CD8-positive, alpha-beta memory T cell (primary cell): ENCODE results near the gene CORO7. TPM values are rescaled to one million over a fixed set of nuclear protein-coding genes. Genes with fewer than 3 reads are reported as not detected.

Experiments
- CTCF ChIA-PET: fragments of 350-600 bp; sonication (Branson Sonifier 250); formaldehyde crosslinking; loops from one replicate; lab custom pipeline; 2021; ENCODE audit warnings: antibody characterized with exemption; lab: Charles Lee
- POLR2A ChIA-PET: fragments of 350-600 bp; sonication (Branson Sonifier 250); formaldehyde crosslinking; loops from one replicate; lab custom pipeline; 2021; ENCODE audit warnings: antibody characterized with exemption; lab: Charles Lee
- DNase-seq, 5 donors: peaks; one replicate each; pipeline versions ENCODE4 v3.0.0 to v3.0.0-alpha.2; 2020 to 2022; ENCODE audit warnings: mixed read lengths in 1 of 5
- H3K27ac ChIP-seq: one replicate; pipeline ENCODE4 v1.7.0; 2013; ENCODE audit warnings: low read depth, mild to moderate bottlenecking, low read length, moderate library complexity
- H3K27me3 ChIP-seq: 2 replicates; pipeline ENCODE4 v1.7.0; 2013; ENCODE audit warnings: low read length, mild to moderate bottlenecking; ENCODE audit not compliant: insufficient read depth, poor library complexity, severe bottlenecking
- H3K36me3 ChIP-seq: 2 replicates; pipeline ENCODE4 v1.7.0; 2013; ENCODE audit warnings: mild to moderate bottlenecking, low read length, moderate library complexity; ENCODE audit not compliant: insufficient read depth
- H3K4me1 ChIP-seq: 2 replicates; pipeline ENCODE4 v1.7.0; 2013; ENCODE audit warnings: mild to moderate bottlenecking, low read length, moderate library complexity; ENCODE audit not compliant: insufficient read depth
- H3K4me3 ChIP-seq: 2 replicates; pipeline ENCODE4 v1.7.0; 2013; ENCODE audit warnings: mild to moderate bottlenecking, low read length
- H3K9me3 ChIP-seq: 2 replicates; pipeline ENCODE4 v1.7.0; 2013; ENCODE audit warnings: mild to moderate bottlenecking, low read length
- H3K27ac Mint-ChIP-seq, 8 donors: one replicate each; pipeline ENCODE4 v1.8.0; 2020 to 2021; ENCODE audit warnings: mixed read lengths in 8 of 8, mild to moderate bottlenecking in 6 of 8, inconsistent platforms in 3 of 8, moderate library complexity in 3 of 8
- H3K27me3 Mint-ChIP-seq, 2 donors: one replicate each; pipeline ENCODE4 v1.8.0; 2020 to 2021; ENCODE audit warnings: mixed read lengths in 2 of 2, mild to moderate bottlenecking in 1 of 2, moderate library complexity in 1 of 2
- H3K36me3 Mint-ChIP-seq, 3 donors: one replicate each; pipeline ENCODE4 v1.8.0; 2020 to 2021; ENCODE audit warnings: mixed read lengths in 3 of 3, inconsistent platforms in 1 of 3, mild to moderate bottlenecking in 1 of 3
- H3K4me1 Mint-ChIP-seq, 3 donors: one replicate each; pipeline ENCODE4 v1.8.0; 2020 to 2021; ENCODE audit warnings: mixed read lengths in 3 of 3, inconsistent platforms in 1 of 3, mild to moderate bottlenecking in 1 of 3
- H3K4me3 Mint-ChIP-seq, 7 donors: one replicate each; pipeline ENCODE4 v1.8.0; 2020 to 2021; ENCODE audit warnings: mixed read lengths in 7 of 7, mild to moderate bottlenecking in 6 of 7, moderate library complexity in 4 of 7, inconsistent platforms in 2 of 7
- H3K9me3 Mint-ChIP-seq, 5 donors: one replicate each; pipeline ENCODE4 v1.8.0; 2020 to 2022; ENCODE audit warnings: mixed read lengths in 5 of 5, mild to moderate bottlenecking in 3 of 5, moderate library complexity in 2 of 5, inconsistent platforms in 1 of 5
- polyA plus RNA-seq: library from polyadenylated mRNA; unstranded; fragments of 300-500 nt; fragmentation: Illumina TruSeq; gene quantifications from one replicate; pipeline ENCODE4 v1.2.3, GENCODE V29; 2021
- total RNA-seq, 2 experiments: library from RNA; stranded (reverse); gene quantifications; one replicate each; pipeline ENCODE4 v1.2.3, GENCODE V29; 2021

CORO7 gene
- total and polyA plus RNA-seq, 3 experiments from 2014 or later = 92.0 to 129 (median 96.3) TPM

DNA sequence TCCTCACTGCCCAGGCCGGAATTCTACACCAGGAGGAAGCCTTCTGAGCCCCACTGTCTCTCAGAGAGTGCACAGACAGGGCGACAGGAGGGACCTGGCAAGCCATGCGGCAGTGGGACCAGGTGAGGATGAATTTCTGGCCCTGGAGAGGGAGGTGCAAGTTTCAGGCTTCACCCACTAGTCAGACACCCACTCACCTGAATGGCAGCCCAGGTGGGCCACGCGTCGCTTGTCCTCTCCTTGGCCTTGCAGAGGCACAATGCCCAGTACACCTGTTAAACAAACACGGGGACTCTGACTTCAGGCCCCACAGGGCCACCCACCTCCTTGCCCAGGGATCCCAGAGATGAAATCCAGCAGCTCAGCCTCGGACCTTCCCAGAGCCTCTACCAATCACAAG is 4.2 kb downstream of the CORO7 start:
- Histone ChIP-seq H3K27me3 (no peaks in the 10 kb centered on the region), H3K36me3 (peaks cover 59% of the 10 kb centered on the region), H3K9me3 (no peaks in the 10 kb centered on the region), H3K27ac (no peak overlapping the region), H3K4me3 (no peak overlapping the region), H3K4me1 (peaks cover 47% of the 10 kb centered on the region)
- H3K4me1 Mint-ChIP-seq = peaks cover 40 to 60% (median 55%) of the 10 kb centered on the region in 3 donors
- ChIA-PET CTCF (interaction anchor here (1.1 to 5.8 kb wide), 3 partner anchors 9 to 136 kb away, joined by 3 to 34 read pairs (median 3); no protein-coding TSS in a partner anchor), POLR2A (no interaction called here)
- peak overlapping the region; percentile 66 to 98 (median 78) for H3K27ac Mint-ChIP-seq
- H3K36me3 Mint-ChIP-seq = peaks cover 0 to 73% (median 0%) of the 10 kb centered on the region in 3 donors
- peak overlapping the region in 5 of 7 donors; percentile 10 to 37 (median 17) for H3K4me3 Mint-ChIP-seq
- peak in 1 of 5 donors; percentile 10 for DNase-seq
- peaks cover 0 to 2% of the 10 kb centered on the region in 2 donors for H3K27me3 Mint-ChIP-seq
- H3K9me3 Mint-ChIP-seq = no peaks in the 10 kb centered on the region

- Mint-ChIP-seq H3K4me3 (no peak overlapping the region), H3K27me3 (peaks cover 0 to 2% of the 10 kb centered on the region in 2 donors), H3K27ac (peak overlapping the region in 4 of 8 donors; percentile 38 to 89 (median 72)), H3K9me3 (no peaks in the 10 kb centered on the region), H3K4me1 (peaks cover 37 to 57% (median 51%) of the 10 kb centered on the region in 3 donors), H3K36me3 (peaks cover 0 to 76% (median 0%) of the 10 kb centered on the region in 3 donors)
- no peaks in the 10 kb centered on the region for H3K27me3 ChIP-seq
- H3K36me3 ChIP-seq = peaks cover 61% of the 10 kb centered on the region
- no peak overlapping the region for H3K4me3 ChIP-seq
- ChIA-PET POLR2A (no interaction called here), CTCF (interaction anchor here (1.1 to 5.8 kb wide), 2 partner anchors 9 to 34 kb away, joined by 3 to 34 read pairs; no protein-coding TSS in a partner anchor)
- no peak overlapping the region for H3K27ac ChIP-seq
- H3K9me3 ChIP-seq = no peaks in the 10 kb centered on the region
- no peak for DNase-seq
- peaks cover 43% of the 10 kb centered on the region for H3K4me1 ChIP-seq
Measured at GRCh38 chr16:4411684-4412083, 4.7 kb downstream of the CORO7 start.

DNA sequence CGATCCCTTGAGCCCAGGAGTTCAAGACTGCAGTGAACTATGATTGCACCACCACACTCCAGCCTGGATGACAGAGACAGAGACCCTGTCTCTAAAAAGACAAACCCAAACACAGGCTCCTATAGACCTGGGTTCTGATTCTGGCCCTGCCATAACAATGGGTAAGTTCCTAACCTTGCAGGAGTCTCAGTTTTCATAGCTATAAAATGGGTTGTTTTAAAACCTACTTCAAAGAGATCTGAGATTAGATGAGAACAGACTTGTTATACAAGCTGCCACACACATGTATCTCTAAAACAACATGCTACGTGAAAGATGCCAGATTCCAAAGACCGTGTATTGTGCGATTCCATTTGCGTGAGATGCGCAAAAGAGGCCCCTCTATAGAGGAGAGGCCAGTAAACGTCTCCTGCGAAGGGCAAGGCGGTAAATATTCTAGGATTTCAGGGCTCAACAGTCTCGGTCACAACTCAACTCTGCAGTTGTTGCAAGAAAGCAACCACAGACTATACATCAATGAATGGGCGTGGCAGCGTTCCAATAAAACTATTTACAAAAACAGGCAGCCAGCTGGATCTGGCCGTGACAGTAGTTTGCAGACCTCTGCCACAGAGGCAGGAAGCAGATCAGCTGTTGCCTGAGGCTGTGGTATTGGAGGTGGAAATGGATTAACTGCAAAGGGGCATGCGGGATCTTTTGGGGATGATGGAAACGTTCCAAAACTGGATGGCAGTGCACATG is 5.9 kb downstream of the CORO7 start:
- DNase-seq = peak in 1 of 5 donors; percentile 19
- H3K27ac Mint-ChIP-seq = peak overlapping the region; percentile 38 to 89 (median 70)
- ChIA-PET CTCF (interaction anchor here (1.2 to 5.8 kb wide), 2 partner anchors 8 to 66 kb away, joined by 4 to 34 read pairs; partner anchors contain the start of gene HMOX2), POLR2A (no interaction called here)
- Histone ChIP-seq H3K27ac (no peak overlapping the region), H3K9me3 (no peaks in the 10 kb centered on the region), H3K4me3 (no peak overlapping the region), H3K27me3 (no peaks in the 10 kb centered on the region), H3K4me1 (peaks cover 43% of the 10 kb centered on the region), H3K36me3 (peaks cover 72% of the 10 kb centered on the region)
- peaks cover 0 to 85% (median 0%) of the 10 kb centered on the region in 3 donors for H3K36me3 Mint-ChIP-seq
- H3K4me3 Mint-ChIP-seq = peak overlapping the region in 4 of 7 donors; percentile 14 to 53 (median 33)
- no peaks in the 10 kb centered on the region for H3K9me3 Mint-ChIP-seq
- H3K4me1 Mint-ChIP-seq = peaks cover 37 to 57% (median 52%) of the 10 kb centered on the region in 3 donors
- H3K27me3 Mint-ChIP-seq = peaks cover 0 to 2% of the 10 kb centered on the region in 2 donors

- peak overlapping the region in 4 of 8 donors; percentile 29 to 89 (median 70) for H3K27ac Mint-ChIP-seq
- H3K36me3 ChIP-seq = peaks cover 84% of the 10 kb centered on the region
- H3K9me3 Mint-ChIP-seq = peaks cover 0 to 5% (median 0%) of the 10 kb centered on the region in 5 donors
- no peak overlapping the region for H3K4me3 ChIP-seq
- H3K36me3 Mint-ChIP-seq = peaks cover 0 to 89% (median 6%) of the 10 kb centered on the region in 3 donors
- H3K4me3 Mint-ChIP-seq = no peak overlapping the region
- H3K9me3 ChIP-seq = no peaks in the 10 kb centered on the region
- peaks cover 0 to 5% of the 10 kb centered on the region in 2 donors for H3K27me3 Mint-ChIP-seq
- H3K27ac ChIP-seq = no peak overlapping the region
- ChIA-PET CTCF (no interaction called here), POLR2A (no interaction called here)
- peak in 1 of 5 donors; percentile 21 for DNase-seq
- peaks cover 29 to 51% (median 45%) of the 10 kb centered on the region in 3 donors for H3K4me1 Mint-ChIP-seq
- H3K27me3 ChIP-seq = no peaks in the 10 kb centered on the region
- peaks cover 31% of the 10 kb centered on the region for H3K4me1 ChIP-seq
Measured at GRCh38 chr16:4409081-4409932, 7.1 kb downstream of the CORO7 start.

DNA sequence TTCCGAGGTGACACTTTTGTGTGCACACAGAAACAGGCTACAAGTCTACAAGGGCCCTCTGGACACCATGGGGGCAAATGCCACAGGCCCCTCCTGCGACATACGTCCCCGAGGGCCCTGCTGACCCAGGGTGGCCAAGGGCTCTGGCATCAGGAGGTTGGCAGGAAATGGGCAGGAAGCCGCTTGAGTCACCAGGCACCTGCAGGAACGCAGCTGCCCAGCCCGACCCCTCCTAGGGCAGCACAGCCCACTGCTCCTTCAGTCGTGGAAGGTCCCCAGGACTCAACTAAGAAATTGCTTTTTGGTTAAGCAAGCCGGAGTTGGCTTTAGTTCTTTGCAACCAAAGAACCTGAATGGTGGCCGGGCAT is 8.1 kb downstream of the CORO7 start:
- CTCF ChIA-PET = no interaction called here
- Mint-ChIP-seq H3K9me3 (peaks cover 0 to 5% (median 0%) of the 10 kb centered on the region in 5 donors), H3K27ac (peak overlapping the region in 1 of 8 donors; percentile 89), H3K36me3 (peaks cover 0 to 93% (median 7%) of the 10 kb centered on the region in 3 donors), H3K4me1 (peaks cover 25 to 46% (median 40%) of the 10 kb centered on the region in 3 donors), H3K4me3 (peak overlapping the region in 1 of 7 donors; percentile 32), H3K27me3 (peaks cover 0 to 3% of the 10 kb centered on the region in 2 donors)
- peaks cover 93% of the 10 kb centered on the region for H3K36me3 ChIP-seq
- no peak overlapping the region for H3K4me3 ChIP-seq
- H3K4me1 ChIP-seq = peaks cover 21% of the 10 kb centered on the region
- H3K9me3 ChIP-seq = no peaks in the 10 kb centered on the region
- peak in 1 of 5 donors; percentile 13 for DNase-seq
- H3K27ac ChIP-seq = no peak overlapping the region
- POLR2A ChIA-PET = no interaction called here
- H3K27me3 ChIP-seq = no peaks in the 10 kb centered on the region

DNA sequence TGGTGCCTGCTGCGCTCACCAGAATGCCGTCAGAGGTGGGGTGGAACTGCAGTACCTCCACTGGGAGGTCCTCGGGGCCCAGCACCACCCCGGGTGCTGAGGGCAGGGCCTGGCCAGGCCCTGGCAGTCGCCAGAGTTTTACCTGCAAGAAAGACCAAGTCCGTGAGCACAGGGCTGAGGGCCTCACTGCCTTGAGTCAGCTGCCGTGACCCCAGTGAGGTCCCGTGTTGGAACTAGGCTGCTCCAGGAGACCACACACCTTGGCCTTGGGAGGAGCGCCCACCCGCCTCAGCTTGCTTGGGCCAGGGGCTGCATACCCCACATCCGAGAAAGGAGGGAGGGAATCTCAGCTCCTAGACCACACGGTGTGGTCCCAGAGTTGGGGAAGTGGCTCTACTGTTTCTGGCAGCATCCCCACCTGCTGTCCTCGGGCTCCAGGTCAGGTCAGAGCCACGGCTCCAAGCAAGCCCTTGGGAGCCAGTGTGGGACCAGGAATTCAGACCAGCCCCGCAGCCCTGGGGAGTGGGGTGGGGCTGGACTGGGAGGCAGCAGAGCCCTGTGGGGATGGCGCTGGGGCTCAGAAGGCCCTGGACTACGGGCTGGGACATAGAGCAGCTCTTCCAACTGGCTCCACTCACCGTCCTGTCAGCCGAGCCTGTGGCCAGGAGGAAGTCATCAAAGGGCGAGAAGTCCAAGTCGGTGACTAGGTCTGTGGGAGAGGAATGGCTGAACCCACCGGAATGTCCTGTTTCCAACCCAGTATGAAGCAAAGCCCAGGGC is 8.7 kb downstream of the CORO7 start:
- peaks cover 93% of the 10 kb centered on the region for H3K36me3 ChIP-seq
- Mint-ChIP-seq H3K4me1 (peaks cover 21 to 44% (median 34%) of the 10 kb centered on the region in 3 donors), H3K9me3 (peaks cover 0 to 5% (median 0%) of the 10 kb centered on the region in 5 donors), H3K4me3 (peak overlapping the region in 1 of 7 donors; percentile 32), H3K27me3 (peaks cover 0 to 5% of the 10 kb centered on the region in 2 donors), H3K27ac (peak overlapping the region in 1 of 8 donors; percentile 87), H3K36me3 (peaks cover 0 to 91% (median 7%) of the 10 kb centered on the region in 3 donors)
- no peaks in the 10 kb centered on the region for H3K9me3 ChIP-seq
- no peaks in the 10 kb centered on the region for H3K27me3 ChIP-seq
- no peak overlapping the region for H3K27ac ChIP-seq
- no peak overlapping the region for H3K4me3 ChIP-seq
- peak in 1 of 5 donors; percentile 13 for DNase-seq
- H3K4me1 ChIP-seq = peaks cover 15% of the 10 kb centered on the region
- ChIA-PET CTCF (no interaction called here), POLR2A (no interaction called here)
